D721Med (cell line): ENCODE data around the gene USP22.

Source experiments
- DNase-seq: peaks from one replicate; pipeline ENCODE4 v3.0.0; 2011; ENCODE audit warnings: low spot score; ENCODE audit not compliant: insufficient read length
- FAIRE-seq: peaks from 2 replicates; lab custom pipeline; 2011; peaks lifted over from hg19 to GRCh38; lab: Jason Lieb, UNC
- CTCF ChIP-seq: IDR thresholded peaks from 2 replicates; pipeline ENCODE4 v1.5.1; 2012; ENCODE audit warnings: mild to moderate bottlenecking, control low read depth; ENCODE audit not compliant: insufficient read depth; ENCODE audit errors: missing control alignments

Gene USP22

GRCh38 chr17:20970329-20970728 lies 72.5 kb downstream of the USP22 start:
- no peak for TF ChIP-seq CTCF
- FAIRE-seq (no peak), DNase-seq (no peak)

GRCh38 chr17:20968913-20969616 lies 73.7 kb downstream of the USP22 start:
- no peak for FAIRE-seq
- no peak for TF ChIP-seq CTCF

GRCh38 chr17:20967776-20968175 lies 75.0 kb downstream of the USP22 start:
- no peak for TF ChIP-seq CTCF
- no peak for FAIRE-seq
- no peak for DNase-seq

More at GRCh38 chr17:20968913-20969616, 73.7 kb downstream of the USP22 start:
- DNase-seq = no peak

- DNase-seq = no peak
- no peak for TF ChIP-seq CTCF
- no peak for FAIRE-seq
These were observed 75.9 kb downstream of the USP22 start for GRCh38 chr17:20966870-20967269.

- TF ChIP-seq CTCF = no peak
- FAIRE-seq (no peak), DNase-seq (no peak)
These were observed 77.3 kb downstream of the USP22 start for GRCh38 chr17:20965492-20965891.

- no peak for FAIRE-seq
- TF ChIP-seq CTCF = no peak
These were observed 81.2 kb downstream of the USP22 start for GRCh38 chr17:20961586-20961985.

GRCh38 chr17:20960871-20961270 lies 81.9 kb downstream of the USP22 start:
- DNase-seq (no peak), FAIRE-seq (no peak)
- no peak for TF ChIP-seq CTCF

More at GRCh38 chr17:20961586-20961985, 81.2 kb downstream of the USP22 start:
- no peak for DNase-seq
